ENCODE data around the gene ZNF516.

Gene ZNF516

GRCh38 chr18:76374330-76375281, 120.4 kb downstream of the ZNF516 start:
- ATAC-seq: no peak
- no peak for TF ChIP-seq GLIS3 (CRISPR knock-in tag; IDR thresholded peaks at IDR 0.05)
- TF ChIP-seq ISL1 (CRISPR knock-in tag; IDR thresholded peaks at IDR 0.05): no peak
- TF ChIP-seq CSDC2 (CRISPR knock-in tag; IDR thresholded peaks at IDR 0.05): no peak
- TF ChIP-seq BACH2 (CRISPR knock-in tag; IDR thresholded peaks at IDR 0.05; ENCODE audit: borderline replicate concordance): no peak
- no peak for TF ChIP-seq ZFP30 (CRISPR knock-in tag; IDR thresholded peaks at IDR 0.05)
- no peak for TF ChIP-seq TCF4 (CRISPR knock-in tag; IDR thresholded peaks at IDR 0.05; ENCODE audit: borderline replicate concordance)
- no peak for TF ChIP-seq ZNF565 (CRISPR knock-in tag; conservative IDR thresholded peaks at IDR 0.05; ENCODE audit: low read depth)

DNA sequence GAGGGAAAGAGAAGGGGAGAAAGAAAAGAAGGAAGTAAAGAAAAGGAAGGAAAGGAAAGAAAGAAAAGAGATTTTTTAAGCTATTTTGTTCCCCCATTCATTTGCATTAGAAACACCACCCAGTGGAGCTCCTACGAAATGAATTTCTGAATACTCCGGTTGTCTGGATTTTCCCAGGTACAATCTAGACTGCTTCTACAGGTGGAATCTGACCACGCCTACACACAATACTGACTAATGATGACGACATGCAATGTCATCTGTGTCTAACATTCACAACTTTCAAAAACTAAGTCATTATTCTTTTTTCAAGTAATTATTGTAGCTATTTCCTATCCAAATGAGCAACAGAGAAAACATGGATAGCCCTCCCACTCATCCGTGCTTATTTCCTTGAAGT, 121.7 kb downstream of the ZNF516 start:
- ATAC-seq: no peak
- TF ChIP-seq CSDC2 (CRISPR knock-in tag; IDR thresholded peaks at IDR 0.05): no peak
- no peak for TF ChIP-seq ISL1 (CRISPR knock-in tag; IDR thresholded peaks at IDR 0.05)
- TF ChIP-seq ESRRG (CRISPR knock-in tag; IDR thresholded peaks at IDR 0.05): no peak
- no peak for TF ChIP-seq TOX (CRISPR knock-in tag; IDR thresholded peaks at IDR 0.05; ENCODE audit: borderline replicate concordance)
- no peak for TF ChIP-seq POU6F1 (CRISPR knock-in tag; IDR thresholded peaks at IDR 0.05; ENCODE audit: borderline replicate concordance, low read depth)
- TF ChIP-seq, protein P1, sequence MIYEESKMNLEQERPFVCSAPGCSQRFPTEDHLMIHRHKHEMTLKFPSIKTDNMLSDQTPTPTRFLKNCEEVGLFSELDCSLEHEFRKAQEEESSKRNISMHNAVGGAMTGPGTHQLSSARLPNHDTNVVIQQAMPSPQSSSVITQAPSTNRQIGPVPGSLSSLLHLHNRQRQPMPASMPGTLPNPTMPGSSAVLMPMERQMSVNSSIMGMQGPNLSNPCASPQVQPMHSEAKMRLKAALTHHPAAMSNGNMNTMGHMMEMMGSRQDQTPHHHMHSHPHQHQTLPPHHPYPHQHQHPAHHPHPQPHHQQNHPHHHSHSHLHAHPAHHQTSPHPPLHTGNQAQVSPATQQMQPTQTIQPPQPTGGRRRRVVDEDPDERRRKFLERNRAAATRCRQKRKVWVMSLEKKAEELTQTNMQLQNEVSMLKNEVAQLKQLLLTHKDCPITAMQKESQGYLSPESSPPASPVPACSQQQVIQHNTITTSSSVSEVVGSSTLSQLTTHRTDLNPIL (CRISPR knock-in tag; IDR thresholded peaks at IDR 0.05; ENCODE audit: low read depth): no peak
- no peak for TF ChIP-seq ARNTL (CRISPR knock-in tag; IDR thresholded peaks at IDR 0.05; ENCODE audit: borderline replicate concordance, low read depth)
- TF ChIP-seq CSRNP3 (CRISPR knock-in tag; IDR thresholded peaks at IDR 0.05): no peak
- TF ChIP-seq ZNF8 (CRISPR knock-in tag; IDR thresholded peaks at IDR 0.05): no peak

DNA sequence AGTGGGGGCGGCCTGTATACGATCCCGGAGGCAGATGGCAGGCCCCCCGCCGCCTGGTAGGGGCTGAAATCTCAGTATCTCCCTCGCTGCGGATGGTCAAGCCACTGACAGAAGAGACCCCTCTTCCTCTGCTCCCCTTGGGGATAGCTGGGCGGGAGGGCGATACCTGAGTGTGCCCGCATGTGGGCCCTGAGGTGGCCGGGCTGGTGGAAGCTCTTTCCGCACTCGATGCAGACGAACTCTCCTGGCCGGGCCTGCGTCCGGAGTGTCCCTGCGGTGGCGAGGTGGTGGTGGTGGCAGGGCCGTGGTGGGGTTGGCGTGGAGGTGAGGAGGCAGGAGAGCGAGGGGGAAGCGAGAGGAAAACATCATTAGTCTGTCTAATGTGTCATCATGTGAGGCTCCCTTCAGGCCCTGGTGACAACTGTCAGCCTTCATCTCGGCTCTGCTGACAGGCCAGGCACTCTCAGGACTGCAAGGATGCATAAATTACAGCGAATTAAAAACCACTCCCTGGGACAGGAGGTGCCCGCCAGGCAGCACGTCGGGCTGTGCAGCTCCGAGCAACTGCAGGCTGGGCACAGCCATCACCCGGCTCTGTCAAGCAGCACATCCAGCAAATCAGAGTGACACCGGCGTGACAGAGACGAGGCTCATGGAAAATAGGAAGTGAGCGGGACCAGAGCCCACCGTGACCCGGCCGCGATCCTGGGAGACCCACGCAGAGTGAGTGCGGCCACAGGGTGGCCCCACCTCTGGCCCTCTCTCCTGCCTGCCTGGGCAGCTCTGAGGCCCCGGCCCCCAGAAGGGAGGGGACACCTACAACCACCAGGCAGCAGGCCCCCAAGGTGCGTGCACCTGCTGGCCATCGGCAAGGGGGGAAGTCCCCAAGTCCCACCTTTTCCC, 123.5 kb downstream of the ZNF516 start:
- TF ChIP-seq GLIS3 (CRISPR knock-in tag; IDR thresholded peaks at IDR 0.05) (no peak), TCF4 (CRISPR knock-in tag; IDR thresholded peaks at IDR 0.05; ENCODE audit: borderline replicate concordance) (no peak), ZNF70 (CRISPR knock-in tag; IDR thresholded peaks at IDR 0.05) (no peak), TOX (CRISPR knock-in tag; IDR thresholded peaks at IDR 0.05; ENCODE audit: borderline replicate concordance) (no peak), ZC3H10 (CRISPR knock-in tag; IDR thresholded peaks at IDR 0.05) (no peak), PATZ1 (CRISPR knock-in tag; IDR thresholded peaks at IDR 0.05; ENCODE audit: borderline replicate concordance) (no peak), PPARA (CRISPR knock-in tag; IDR thresholded peaks at IDR 0.05; ENCODE audit: borderline replicate concordance) (no peak)
- TF ChIP-seq, protein P1 (CRISPR knock-in tag; IDR thresholded peaks at IDR 0.05; ENCODE audit: low read depth): no peak

More for the DNA sequence above, 123.5 kb downstream of the ZNF516 start:
- no peak for ATAC-seq
